Thyroid gland (tissue), 4 donors: ENCODE measurements around the gene TRAF3IP1.

Experiments
- CTCF ChIP-seq, 6 experiments: fragments of 200-600 bp in 3 of 6; fragments of 450-650 bp in 3 of 6; sonication (generic) in 3 of 6; IDR thresholded peaks; one replicate each; pipeline ENCODE4 v1.5.1; 2016 to 2019; ENCODE audit warnings: antibody characterized with exemption in 6 of 6, mild to moderate bottlenecking in 2 of 6, inconsistent platforms in 1 of 6, moderate library complexity in 1 of 6
- POLR2A ChIP-seq, 2 donors: fragments of 450-650 bp; IDR thresholded peaks; one replicate each; pipeline ENCODE4 v1.6.1; 2017; ENCODE audit warnings: antibody characterized with exemption in 2 of 2, mild to moderate bottlenecking in 2 of 2, moderate library complexity in 1 of 2

GRCh38 chr2:238351315-238351714 lies 31.0 kb downstream of the TRAF3IP1 start:
- TF ChIP-seq POLR2A (IDR thresholded peaks at IDR 0.05) = no peak
- no peak for TF ChIP-seq CTCF (IDR thresholded peaks at IDR 0.05)
